IPS DF 4.7 (cell line): ENCODE results near the gene FBLN7.
"Not testable (repeated sequence)": the region's sequence is repeated elsewhere in the genome, so short reads cannot be mapped to it uniquely, and the experiment has no call there.

Experiments used
- DNase-seq: peaks from one replicate; pipeline ENCODE4 v3.0.0-alpha.2; 2013; ENCODE audit warnings: low spot score; ENCODE audit errors: extremely low read depth

The FBLN7 gene

DNA sequence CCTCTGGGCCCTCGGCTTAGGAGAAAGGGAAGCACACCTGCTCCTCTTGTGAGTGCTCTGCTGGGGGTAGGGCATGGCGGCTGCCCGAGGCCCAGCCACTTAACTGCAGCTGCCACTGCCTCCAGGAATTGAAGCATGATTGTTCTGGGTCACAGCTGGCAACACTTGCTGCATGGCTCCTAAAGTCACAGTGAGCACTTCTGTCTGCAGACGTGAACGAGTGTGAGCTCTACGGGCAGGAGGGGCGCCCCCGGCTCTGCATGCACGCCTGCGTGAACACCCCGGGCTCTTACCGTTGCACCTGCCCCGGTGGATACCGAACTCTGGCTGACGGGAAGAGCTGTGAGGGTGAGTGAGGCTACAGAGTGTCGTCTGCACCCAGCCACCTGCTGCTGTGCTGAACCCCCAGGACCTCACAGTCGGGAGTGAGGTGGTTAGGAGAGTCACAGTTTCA is 44.4 kb downstream of the FBLN7 start:
- DNase-seq: no peak

GRCh38 chr2:112183327-112184025 is 45.3 kb downstream of the FBLN7 start:
- DNase-seq: no peak

GRCh38 chr2:112184121-112184520 is 45.9 kb downstream of the FBLN7 start:
- no peak for DNase-seq

DNA sequence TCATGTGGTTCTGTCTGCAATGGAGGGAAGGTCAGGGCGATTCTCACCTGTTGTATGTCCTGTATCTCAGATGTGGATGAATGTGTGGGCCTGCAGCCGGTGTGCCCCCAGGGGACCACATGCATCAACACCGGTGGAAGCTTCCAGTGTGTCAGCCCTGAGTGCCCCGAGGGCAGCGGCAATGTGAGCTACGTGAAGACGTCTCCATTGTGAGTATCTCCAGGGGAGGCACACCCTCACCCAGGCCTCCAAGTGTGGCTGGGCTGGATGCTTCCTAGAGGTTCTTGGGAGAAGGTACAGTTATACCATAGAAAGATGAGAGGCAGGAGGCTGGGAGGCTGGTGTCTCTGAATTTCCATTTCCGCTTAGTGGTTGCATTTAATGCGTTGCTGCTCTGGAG is 46.9 kb downstream of the FBLN7 start:
- DNase-seq: no peak

GRCh38 chr2:112187046-112187715 is 49.0 kb downstream of the FBLN7 start:
- DNase-seq: no peak

GRCh38 chr2:112187805-112188596 is 49.8 kb downstream of the FBLN7 start:
- no peak for DNase-seq

- DNase-seq: no peak
Observed at GRCh38 chr2:112189001-112189556, 50.9 kb downstream of the FBLN7 start.

GRCh38 chr2:112194028-112194427 is 55.8 kb downstream of the FBLN7 start:
- DNase-seq: no peak

- DNase-seq: no peak
Observed at GRCh38 chr2:112194482-112194881, 56.3 kb downstream of the FBLN7 start.

- no peak for DNase-seq
Observed at GRCh38 chr2:112195167-112195766, 57.1 kb downstream of the FBLN7 start.

DNA sequence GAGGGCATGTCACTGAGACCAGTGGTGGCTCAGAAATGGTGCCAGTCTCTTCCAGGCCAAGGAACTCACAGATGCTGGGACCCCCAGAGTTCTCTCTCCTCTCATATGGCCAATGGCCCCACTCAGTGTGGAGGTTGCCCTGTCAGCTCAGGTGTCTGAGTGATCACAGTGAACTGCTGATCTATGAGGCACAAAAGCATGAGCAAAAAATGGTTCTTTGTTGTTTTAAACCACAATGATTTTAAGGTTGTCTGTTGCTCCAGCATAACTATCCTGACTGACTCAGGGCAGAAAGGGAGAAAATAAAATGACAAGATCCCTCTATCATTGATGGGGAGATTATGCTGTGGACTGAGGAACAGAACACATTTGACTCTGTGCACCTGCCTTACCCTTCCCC is 57.8 kb downstream of the FBLN7 start:
- DNase-seq: no peak

DNA sequence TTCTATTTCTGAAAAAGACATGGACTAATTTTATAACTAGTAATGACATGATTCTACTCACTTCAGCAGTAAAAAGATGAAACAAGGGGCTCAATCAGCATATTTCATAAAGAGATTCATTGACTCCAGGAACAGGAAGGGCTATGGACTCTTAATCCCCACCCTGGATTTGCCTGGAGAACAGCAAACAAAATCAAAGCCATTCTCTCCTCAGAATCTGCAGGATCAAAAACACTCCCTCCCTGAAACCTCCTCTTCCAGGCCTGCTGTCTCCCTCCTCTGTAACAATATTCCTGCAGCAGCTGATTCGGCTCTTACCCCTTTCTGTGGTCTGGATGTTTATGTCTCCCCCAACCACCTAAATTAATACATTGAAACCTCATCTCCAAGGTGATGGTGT is 59.7 kb downstream of the FBLN7 start:
- no peak for DNase-seq

- no peak for DNase-seq
Observed at GRCh38 chr2:112198780-112199179, 60.6 kb downstream of the FBLN7 start.

DNA sequence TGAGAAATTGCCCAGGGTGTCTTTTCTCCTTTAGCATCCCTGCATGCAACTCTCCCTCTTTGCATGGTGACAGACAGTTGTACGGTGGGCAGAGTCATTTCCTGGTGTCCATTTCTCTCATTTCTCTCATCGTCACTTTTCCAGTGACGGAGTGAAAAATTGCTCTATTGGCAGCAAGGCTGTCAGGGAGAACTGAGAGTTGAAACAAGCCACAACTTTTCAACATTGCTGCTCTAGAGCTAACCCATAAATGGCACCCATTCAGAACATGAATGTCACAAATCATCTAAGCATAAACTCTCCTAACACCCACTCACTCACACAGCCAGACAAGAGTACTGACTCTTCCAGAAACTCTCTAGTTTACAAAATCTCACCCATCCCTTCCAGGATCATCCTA is 61.0 kb downstream of the FBLN7 start:
- DNase-seq: no peak

GRCh38 chr2:112201696-112202430 is 63.7 kb downstream of the FBLN7 start:
- DNase-seq: no peak

DNA sequence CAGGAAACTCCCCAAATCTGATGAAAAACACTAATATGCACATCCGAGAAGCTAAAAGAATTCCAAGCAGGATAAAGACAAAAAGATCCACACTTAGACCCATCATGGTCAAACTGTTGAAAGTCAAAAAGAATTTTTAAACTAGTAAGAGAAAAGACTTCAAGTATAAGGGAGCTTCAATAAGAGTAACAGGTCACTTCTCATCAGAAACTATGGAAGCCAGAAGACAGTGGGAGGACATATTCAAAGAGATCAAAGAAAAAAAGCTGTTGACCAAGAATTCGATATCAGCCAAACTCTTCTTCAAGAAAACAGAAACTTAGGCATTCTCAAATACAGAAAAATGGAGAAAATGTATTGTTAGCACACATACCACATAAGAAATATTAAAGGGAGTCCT is 66.2 kb downstream of the FBLN7 start:
- no peak for DNase-seq

DNA sequence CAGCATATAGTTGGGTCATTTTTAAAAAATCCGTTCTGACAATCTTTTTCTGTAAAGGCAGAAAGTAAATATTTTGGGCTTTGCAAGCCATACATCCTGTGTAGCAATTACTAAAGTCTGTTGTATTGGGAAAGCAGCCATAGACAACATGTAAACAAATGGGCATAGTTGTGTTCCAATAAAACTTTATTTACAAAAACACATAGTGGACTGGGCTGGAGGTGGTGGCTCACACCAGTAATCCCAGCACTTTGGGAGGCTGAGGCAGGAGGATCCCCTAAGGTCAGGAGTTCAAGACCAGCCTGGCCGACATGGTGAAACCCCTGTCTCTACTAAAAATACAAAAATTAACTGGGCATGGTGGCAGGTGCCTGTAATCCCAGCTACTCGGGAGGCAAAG is 69.7 kb downstream of the FBLN7 start:
- not testable (repeated sequence) for DNase-seq

DNA sequence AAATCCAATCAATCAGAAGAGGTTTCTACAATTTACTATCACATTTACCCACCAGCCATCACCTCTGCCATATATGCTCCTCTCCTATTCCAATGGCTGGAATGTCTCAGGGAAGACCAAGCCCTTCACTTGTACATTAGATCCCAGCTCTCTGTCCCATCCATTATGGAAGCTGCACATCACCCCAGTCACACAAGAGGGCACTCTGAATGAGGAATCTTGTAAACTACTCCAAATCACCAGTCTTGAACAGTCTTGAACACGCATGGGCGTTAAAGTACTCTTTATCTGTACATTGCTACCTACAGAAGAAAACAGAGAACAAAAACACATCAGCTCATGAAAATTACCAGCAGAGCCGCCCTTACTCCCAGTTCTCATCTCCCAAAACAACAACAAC is 78.0 kb downstream of the FBLN7 start:
- no peak for DNase-seq

DNA sequence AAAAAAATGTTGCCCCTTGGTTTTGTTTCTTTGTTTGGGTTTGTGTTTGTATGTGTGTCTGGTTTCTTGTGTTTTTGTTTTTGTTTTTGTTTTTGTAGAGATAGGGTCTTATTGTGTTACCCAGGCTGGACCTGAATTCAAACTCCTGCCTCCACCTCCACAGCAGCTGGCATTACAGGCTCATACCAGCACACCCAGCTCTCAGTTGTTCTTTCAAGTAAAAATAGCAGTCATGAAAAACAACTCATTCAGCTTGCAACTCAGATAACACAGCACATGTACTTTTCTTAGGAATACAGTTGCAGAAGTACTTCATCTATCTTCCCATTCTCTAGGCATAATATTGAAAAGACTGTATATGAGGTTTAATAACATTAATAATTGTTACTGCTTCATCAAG is 79.7 kb downstream of the FBLN7 start:
- DNase-seq: no peak

DNA sequence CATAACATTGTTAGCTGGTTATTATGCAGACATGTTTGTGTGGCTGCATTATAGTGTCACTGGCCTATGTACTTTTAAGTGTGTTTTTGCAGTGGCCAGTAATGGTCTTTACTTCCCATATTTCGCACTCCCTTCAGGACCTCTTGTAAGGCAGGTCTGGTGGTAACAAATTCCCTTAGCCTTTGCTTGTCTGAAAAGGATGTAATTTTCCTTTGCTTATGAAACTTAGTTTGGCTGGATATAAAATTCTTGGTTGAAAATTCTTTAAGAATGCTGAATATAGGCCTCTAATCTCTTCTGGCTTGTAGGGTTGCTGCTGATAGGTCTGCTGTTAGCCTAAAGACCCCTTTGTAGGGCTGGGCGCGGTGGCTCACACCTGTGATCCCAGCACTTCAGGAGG is 82.0 kb downstream of the FBLN7 start:
- no peak for DNase-seq

DNA sequence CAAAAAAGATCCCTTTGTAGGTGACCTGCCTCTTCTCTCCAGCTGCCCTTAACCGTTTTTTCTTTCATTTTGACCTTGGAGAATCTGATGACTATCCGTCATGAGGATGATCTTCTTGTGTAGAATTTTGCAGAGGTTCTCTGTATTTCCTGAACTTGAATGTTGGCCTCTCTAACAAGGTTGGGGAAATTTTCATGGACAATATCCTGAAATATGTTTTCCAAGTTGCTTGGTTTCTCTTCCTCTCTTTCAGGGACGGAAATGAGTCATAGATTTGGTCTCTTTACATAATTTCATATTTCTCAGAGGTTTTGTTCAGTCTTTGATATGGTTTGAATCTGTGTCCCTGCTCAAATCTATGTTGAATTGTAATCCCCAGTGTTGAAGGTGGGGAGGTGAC is 82.6 kb downstream of the FBLN7 start:
- no peak for DNase-seq
